SK-N-SH treated with all-trans-retinoic acid at 6 μM for 48 hours (cell line): ENCODE data around the gene GRIK1.

ENCODE experiments used
- ATAC-seq: fragments of 200-7000 bp; cut with Tn5 transposase; 3 replicates; pipeline ENCODE4 v1.9.1; 2020; ENCODE audit warnings: mild to moderate bottlenecking, moderate library complexity
- ARNTL ChIP-seq: fragments of 450-650 bp; formaldehyde crosslinking; IDR thresholded peaks from 2 replicates; pipeline ENCODE4 v1.5.0; 2020; ENCODE audit warnings: low read depth, mild to moderate bottlenecking, moderate library complexity, borderline replicate concordance
- BACH2 ChIP-seq: fragments of 250-450 bp; sonication (Bioruptor Pico); IDR thresholded peaks from 2 replicates; pipeline ENCODE4 v1.9.0; 2021; ENCODE audit warnings: mild to moderate bottlenecking, borderline replicate concordance
- CSDC2 ChIP-seq: fragments of 250-450 bp; sonication (Bioruptor Pico); IDR thresholded peaks from 2 replicates; pipeline ENCODE4 v1.5.0; 2020; ENCODE audit warnings: mild to moderate bottlenecking, moderate library complexity
- GLIS3 ChIP-seq: fragments of 250-450 bp; sonication (Bioruptor Pico); IDR thresholded peaks from 2 replicates; pipeline ENCODE4 v1.5.0; 2020; ENCODE audit warnings: mild to moderate bottlenecking, moderate library complexity
- ISL1 ChIP-seq: fragments of 250-450 bp; sonication (Bioruptor Pico); IDR thresholded peaks from 2 replicates; pipeline ENCODE4 v2.1.2; 2022; ENCODE audit warnings: mild to moderate bottlenecking, moderate library complexity
- PATZ1 ChIP-seq: fragments of 250-450 bp; sonication (Bioruptor Pico); IDR thresholded peaks from 2 replicates; pipeline ENCODE4 v1.8.0; 2020; ENCODE audit warnings: mild to moderate bottlenecking, moderate library complexity, borderline replicate concordance
- RARB ChIP-seq: fragments of 250-450 bp; sonication (Bioruptor Pico); IDR thresholded peaks from 2 replicates; pipeline ENCODE4 v1.8.0; 2021; ENCODE audit warnings: mild to moderate bottlenecking, moderate library complexity
- SNAI2 ChIP-seq: fragments of 250-450 bp; sonication (Bioruptor Pico); IDR thresholded peaks from 2 replicates; pipeline ENCODE4 v1.5.0; 2020; ENCODE audit warnings: mild to moderate bottlenecking, moderate library complexity
- TCF4 ChIP-seq: fragments of 250-450 bp; sonication (Bioruptor Pico); IDR thresholded peaks from 2 replicates; pipeline ENCODE4 v1.8.0; 2021; ENCODE audit warnings: mild to moderate bottlenecking, moderate library complexity, borderline replicate concordance
- ZFP3 ChIP-seq: fragments of 250-450 bp; sonication (Bioruptor Pico); IDR thresholded peaks from 2 replicates; pipeline ENCODE4 v1.5.0; 2020; ENCODE audit warnings: mild to moderate bottlenecking, moderate library complexity
- ZNF8 ChIP-seq: fragments of 450-650 bp; formaldehyde crosslinking; IDR thresholded peaks from 2 replicates; pipeline ENCODE4 v1.5.0; 2020; ENCODE audit warnings: mild to moderate bottlenecking, moderate library complexity
- TF ChIP-seq, protein P1 (sequence below): fragments of 250-450 bp; sonication (Bioruptor Pico); IDR thresholded peaks from 2 replicates; pipeline ENCODE4 v1.5.1; 2021; ENCODE audit warnings: mild to moderate bottlenecking, moderate library complexity
- TF ChIP-seq, protein P2 (sequence below): fragments of 250-450 bp; sonication (Bioruptor Pico); IDR thresholded peaks from 2 replicates; pipeline ENCODE4 v1.5.1; 2020; ENCODE audit warnings: low read depth, mild to moderate bottlenecking, moderate library complexity
- TF ChIP-seq, protein P3 (sequence below): fragments of 250-450 bp; sonication (Bioruptor Pico); IDR thresholded peaks from 2 replicates; pipeline ENCODE4 v1.8.0; 2021; ENCODE audit warnings: low read depth, mild to moderate bottlenecking, moderate library complexity, borderline replicate concordance

GRIK1 gene

GRCh38 chr21:29645666-29646553, 293.9 kb downstream of the GRIK1 start:
- no peak for ATAC-seq
- TF ChIP-seq RARB (CRISPR knock-in tag) = no peak

DNA sequence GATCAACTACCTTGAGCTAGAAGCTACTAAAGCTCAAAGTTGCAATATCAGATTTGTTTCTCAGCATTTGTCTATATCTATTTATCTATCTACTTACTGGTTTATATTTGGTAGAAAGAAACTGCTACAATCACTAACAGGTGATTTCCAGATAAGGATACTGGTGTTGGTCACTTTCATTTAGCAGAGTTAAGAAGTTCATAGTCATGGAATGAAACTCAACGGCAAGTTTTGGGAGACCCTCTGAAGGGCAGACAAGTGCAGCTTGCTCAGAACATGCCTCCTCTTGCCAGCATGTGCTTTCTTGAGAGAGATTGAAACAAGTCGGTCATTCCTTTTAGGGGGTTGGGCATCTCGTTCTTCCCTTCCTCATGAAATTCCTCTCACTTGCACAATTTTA, 296.5 kb downstream of the GRIK1 start:
- TF ChIP-seq TCF4 (CRISPR knock-in tag) = no peak
- TF ChIP-seq, all 23 proteins: peak for 0

DNA sequence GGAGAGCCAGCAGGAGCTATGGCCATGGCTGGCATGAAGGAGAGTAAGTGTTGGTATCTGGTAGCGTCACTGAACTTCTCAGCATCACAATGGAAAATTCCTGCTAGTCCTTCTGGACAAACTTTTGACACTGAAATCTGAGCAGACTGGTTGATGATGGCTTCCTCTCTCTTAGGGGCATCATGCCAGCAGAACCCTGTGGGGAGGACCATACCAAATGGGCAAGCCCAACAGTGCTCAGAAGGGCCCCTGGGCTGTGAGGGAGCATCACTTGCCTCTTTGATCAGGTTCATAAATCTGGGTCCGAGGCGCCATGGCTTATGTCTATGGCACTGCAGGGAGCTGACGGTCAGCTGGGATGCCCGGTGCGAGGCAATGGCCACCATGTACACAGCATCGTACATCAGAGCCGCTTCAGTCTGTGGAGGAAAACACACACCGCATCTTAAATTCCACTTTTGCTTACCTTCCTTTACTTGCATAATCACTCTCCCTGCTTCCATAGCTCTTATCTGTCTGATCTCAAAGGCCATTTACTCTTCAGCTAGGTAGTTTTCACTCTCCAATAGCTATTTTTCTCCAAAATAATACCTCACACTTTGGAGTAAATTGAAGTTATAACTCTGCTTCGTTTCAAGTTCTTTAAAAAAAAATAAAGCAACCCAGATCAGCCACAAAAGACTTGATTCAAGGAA, 297.1 kb downstream of the GRIK1 start:
- no peak for TF ChIP-seq ARNTL (CRISPR knock-in tag)
- TF ChIP-seq RARB (CRISPR knock-in tag) = no peak
- TF ChIP-seq, protein P1, sequence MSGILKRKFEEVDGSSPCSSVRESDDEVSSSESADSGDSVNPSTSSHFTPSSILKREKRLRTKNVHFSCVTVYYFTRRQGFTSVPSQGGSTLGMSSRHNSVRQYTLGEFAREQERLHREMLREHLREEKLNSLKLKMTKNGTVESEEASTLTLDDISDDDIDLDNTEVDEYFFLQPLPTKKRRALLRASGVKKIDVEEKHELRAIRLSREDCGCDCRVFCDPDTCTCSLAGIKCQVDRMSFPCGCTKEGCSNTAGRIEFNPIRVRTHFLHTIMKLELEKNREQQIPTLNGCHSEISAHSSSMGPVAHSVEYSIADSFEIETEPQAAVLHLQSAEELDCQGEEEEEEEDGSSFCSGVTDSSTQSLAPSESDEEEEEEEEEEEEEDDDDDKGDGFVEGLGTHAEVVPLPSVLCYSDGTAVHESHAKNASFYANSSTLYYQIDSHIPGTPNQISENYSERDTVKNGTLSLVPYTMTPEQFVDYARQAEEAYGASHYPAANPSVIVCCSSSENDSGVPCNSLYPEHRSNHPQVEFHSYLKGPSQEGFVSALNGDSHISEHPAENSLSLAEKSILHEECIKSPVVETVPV (CRISPR knock-in tag) = no peak
- no peak for TF ChIP-seq BACH2
- TF ChIP-seq, all 23 proteins: peak for 0
- no peak for ATAC-seq

More for the DNA sequence above, 296.5 kb downstream of the GRIK1 start:
- ATAC-seq = no peak

DNA sequence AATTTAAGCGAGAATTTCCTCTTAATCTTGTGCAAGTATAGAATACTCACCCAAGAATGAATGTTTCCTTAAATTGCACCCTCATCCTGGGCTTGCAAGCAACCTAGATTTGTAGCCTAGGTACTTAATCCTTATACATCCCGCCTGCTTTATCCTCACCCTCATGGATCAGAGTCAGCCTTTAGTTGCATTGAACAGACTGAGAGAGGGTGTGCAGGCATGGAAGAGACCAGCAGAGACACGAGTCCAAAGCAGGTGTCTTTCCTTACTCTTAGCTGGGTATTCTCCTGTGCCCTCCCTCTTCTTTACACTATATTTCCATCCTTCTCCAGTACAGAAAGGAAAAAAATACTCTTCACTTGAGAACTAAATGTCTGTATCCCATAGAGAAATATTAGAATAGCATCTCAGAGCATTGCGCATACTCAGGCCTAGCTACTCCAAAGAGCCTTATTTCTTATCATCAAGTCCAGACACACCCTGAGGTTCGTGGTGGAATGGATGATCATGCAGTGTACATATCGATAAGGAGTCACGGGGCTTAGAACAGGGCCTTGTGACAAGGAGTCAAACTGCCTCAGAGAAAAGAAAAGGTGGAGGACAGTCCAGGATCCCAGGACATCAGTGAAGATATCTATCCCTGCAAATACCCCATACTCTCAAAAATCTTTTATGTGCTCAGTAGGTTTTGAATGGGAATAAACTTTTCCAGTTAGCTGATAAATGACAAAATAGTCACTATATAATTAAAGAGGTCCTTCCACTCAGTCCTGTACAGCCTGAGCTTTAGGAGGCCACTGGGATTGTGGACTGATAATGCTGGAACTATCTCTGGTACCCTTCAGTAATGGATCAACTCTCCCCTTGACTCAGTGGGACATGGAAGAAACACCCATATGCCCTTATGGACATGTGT, 297.9 kb downstream of the GRIK1 start:
- TF ChIP-seq ZNF8 (CRISPR knock-in tag) (no peak), CSDC2 (CRISPR knock-in tag) (no peak), GLIS3 (CRISPR knock-in tag) (no peak), ISL1 (CRISPR knock-in tag) (no peak), ARNTL (CRISPR knock-in tag) (no peak), ZFP3 (CRISPR knock-in tag) (no peak), BACH2 (no peak), SNAI2 (CRISPR knock-in tag) (no peak), PATZ1 (no peak), RARB (CRISPR knock-in tag) (no peak)
- TF ChIP-seq, protein P2, sequence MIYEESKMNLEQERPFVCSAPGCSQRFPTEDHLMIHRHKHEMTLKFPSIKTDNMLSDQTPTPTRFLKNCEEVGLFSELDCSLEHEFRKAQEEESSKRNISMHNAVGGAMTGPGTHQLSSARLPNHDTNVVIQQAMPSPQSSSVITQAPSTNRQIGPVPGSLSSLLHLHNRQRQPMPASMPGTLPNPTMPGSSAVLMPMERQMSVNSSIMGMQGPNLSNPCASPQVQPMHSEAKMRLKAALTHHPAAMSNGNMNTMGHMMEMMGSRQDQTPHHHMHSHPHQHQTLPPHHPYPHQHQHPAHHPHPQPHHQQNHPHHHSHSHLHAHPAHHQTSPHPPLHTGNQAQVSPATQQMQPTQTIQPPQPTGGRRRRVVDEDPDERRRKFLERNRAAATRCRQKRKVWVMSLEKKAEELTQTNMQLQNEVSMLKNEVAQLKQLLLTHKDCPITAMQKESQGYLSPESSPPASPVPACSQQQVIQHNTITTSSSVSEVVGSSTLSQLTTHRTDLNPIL (CRISPR knock-in tag) = no peak
- TF ChIP-seq, protein P1 (CRISPR knock-in tag) = no peak
- TF ChIP-seq, protein P3, sequence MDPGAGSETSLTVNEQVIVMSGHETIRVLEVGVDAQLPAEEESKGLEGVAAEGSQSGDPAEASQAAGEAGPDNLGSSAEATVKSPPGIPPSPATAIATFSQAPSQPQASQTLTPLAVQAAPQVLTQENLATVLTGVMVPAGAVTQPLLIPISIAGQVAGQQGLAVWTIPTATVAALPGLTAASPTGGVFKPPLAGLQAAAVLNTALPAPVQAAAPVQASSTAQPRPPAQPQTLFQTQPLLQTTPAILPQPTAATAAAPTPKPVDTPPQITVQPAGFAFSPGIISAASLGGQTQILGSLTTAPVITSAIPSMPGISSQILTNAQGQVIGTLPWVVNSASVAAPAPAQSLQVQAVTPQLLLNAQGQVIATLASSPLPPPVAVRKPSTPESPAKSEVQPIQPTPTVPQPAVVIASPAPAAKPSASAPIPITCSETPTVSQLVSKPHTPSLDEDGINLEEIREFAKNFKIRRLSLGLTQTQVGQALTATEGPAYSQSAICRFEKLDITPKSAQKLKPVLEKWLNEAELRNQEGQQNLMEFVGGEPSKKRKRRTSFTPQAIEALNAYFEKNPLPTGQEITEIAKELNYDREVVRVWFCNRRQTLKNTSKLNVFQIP (CRISPR knock-in tag) = no peak
- ATAC-seq = no peak
